HG03064 (cell line): ENCODE measurements around the gene HLCS.

Source experiments
- ATAC-seq: cut with Tn5 transposase; IDR thresholded peaks from one replicate; pipeline ENCODE4 v1.9.1; 2021; ENCODE audit warnings: low read depth; ENCODE audit not compliant: unreplicated experiment

Gene HLCS

DNA sequence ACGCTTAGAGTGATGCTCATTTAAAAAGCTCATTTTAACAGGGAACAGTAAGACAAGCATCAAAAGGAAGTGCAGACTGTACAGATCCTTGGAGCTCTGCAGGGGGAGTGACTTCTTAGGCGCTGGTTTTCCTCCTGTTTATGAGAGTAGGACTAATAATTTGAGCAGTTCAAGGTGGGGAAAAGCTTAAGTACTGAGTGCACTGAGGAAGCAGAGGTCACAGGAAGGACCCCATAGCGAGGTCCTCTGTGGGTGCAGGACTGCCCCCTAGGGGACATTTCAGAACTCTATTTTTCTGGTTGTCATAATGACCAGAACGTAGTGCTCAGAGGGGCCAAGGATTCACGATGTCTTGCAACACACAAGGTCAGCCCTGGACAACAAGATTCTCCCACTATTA, 112.1 kb downstream of the HLCS start:
- ATAC-seq, result no peak

DNA sequence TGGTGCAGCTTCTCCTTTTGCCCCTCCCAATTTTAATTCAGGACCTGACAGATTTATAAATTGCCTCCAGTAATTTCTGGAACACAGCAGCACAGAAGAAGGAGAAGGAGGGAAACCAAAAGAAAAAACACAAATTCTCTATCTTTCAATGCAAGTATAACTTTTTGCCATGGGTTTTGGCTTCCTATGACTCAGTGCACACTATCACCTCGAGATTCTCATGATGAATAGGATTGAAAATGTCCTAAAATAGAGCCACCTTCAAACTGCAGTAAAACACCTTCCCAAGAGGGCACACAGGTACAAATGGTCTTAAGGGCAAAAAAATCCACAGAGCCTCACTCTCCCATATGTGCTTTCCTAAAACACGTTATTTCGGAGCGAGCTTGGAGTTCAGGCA, 113.6 kb downstream of the HLCS start:
- ATAC-seq, result no peak

DNA sequence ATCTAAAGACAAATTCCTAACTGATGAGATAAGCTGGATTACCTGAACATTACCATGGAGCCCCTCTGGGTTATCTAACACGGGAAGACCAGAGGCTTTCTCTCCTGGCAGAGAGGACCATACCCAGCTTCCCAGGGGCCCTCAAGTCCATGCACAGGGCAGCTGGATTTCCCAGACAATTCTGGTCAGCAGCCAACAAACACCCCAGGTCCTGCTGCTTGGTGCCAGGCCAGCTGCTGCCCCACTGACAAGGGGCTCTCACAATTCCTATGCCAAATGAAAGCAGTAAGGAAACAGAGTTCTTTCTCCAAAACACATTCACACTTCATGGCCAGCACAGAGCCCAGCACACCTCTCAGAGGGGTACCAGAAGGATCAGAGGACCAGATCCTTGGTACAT, 114.2 kb downstream of the HLCS start:
- no peak for ATAC-seq

DNA sequence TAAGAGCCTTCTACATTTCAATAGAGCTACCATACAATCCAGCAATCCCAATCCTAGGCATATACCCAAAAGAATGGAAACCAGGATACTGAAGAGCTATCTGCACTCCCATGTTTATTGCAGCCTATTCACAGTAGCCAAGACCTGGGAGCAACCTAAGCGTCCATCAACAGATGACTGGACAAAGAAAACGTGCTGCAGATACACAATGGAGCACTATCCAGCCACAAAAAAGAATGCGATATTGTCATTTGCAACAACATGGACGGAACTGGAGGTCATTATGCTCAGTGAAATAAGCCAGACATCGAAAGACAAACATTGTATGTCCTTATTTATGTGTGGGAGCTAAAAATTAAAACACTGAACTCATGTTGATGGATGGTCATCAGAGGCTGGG, 115.3 kb downstream of the HLCS start:
- no peak for ATAC-seq

DNA sequence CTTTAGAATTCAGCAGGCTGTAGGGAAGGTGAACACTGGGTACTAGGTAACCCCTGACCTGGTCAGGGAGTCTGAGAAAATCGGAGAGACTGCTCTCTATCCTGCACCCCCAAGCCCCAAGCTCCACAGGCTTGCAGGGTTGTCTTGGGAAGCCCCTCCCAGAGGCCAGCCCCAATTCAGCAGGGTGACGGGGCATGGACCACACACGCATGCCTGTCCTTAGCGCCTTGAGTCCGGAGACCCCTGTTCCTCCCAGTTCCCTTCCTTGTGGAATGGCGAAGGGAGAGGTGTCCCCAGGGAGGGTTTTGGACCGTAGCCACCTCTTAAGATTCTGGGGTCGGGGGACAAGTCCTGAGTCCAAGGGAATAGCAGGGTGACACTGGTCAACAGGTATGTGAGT, 116.1 kb downstream of the HLCS start:
- ATAC-seq, result no peak

DNA sequence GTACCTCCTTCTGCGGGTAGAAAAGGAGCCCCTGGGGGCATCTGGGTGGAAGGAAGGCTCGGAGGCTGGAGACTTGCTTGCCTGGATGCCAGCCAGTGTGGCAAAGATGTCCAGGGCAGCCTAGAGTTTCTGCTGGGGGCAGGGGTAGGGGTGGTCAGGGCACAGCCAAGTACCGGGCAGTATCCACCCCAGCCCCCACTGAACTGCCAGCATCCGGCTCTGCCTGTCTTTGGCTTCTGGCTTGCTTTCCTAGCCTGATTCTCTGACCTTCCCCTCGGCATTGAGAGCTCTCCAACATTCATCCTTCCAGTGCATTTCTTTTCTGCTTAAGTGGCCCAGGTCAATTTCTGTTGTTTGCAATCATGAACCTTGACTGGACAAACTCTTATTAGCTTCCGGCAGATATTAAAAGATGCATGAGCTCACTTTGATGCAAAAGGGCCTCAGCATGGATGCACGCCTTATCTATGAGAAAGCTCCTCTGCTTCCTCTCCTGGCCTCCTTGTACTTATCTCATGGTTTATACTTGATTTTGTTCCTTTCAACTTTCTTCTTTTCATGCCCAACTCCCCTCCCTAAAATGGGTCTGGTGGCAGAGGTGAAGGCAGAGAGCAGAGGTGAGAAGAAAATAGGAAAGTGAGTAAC, 116.9 kb downstream of the HLCS start:
- ATAC-seq, result no peak

DNA sequence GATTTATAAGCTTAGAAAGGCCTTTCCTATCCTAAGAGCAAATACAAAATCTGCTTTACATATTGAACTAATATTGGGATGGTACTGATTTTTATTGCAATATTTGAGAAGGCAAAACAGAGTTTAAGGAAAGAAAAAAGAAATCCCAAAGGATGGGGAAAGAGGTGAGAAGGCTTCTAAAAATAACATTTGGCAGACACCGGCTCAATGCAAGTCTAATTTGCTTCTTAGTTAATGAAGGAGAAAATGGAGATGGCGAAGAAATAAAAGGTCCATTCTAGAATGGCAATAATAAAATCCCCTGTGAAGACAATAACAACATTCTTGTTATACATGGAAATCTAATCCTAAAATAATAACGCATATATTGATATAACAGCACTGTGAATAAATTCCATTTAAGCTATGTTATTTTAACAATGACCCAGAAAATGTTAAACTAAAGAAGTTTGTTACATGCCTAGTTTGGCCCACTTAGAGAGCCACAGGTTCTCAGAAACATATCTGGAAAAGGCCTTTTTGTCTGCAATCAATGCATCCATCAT, 117.7 kb downstream of the HLCS start:
- no peak for ATAC-seq

DNA sequence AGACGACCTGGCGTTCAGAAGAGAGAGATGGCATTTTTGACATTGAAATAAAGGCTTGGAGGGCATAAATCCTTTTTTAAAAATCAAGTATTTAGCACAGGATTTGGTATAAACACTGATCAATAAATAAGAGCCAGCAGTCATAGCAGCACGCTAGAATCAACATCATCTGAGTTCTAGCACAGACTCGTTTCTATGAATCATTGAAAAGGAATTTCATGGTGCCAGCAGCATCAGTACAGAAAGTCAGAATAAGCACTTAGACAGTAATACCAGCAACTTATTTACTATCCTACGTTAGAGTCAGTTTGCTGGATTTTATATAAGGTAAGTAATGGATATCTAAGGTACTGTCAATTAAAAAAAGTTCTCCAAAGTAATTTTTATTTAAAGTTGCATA, 119.3 kb downstream of the HLCS start:
- ATAC-seq, result no peak

DNA sequence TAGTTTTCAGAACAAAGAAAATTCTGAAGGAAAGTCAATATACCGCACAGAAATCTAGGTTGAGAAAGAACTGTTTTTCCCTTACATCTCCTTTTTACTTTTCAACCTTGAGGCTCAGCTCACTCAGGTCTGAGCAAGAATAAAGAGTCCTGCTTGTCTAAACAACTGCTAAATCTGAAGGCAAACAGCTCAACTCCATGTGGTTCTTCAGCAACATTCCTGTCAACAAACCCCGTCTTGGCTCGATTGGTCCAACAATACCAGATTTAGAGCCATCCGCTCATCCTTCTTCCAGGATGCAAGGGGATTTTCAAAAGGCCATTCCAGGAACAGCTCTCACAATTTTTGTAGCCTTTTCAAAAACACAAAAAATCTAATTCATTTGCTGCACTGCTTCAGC, 119.8 kb downstream of the HLCS start:
- no peak for ATAC-seq

DNA sequence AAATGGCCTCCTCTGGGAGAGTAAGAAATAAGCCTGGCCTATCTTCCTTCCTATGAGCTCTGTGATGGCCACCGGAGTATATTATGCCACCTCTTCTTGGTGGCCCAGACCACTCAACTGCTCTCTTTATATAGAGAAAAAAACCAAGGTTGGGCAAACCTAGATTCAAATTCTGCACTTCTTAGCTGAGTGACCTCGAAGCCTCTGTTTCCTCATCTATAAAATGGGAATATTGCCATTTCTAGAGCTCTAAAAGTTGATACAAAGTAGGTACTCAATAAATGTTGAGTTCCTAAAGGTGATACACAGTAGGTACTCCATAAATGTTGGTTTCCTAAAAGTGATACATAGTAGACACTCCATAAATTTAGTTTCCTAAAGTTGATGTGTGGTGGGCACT, 120.7 kb downstream of the HLCS start:
- ATAC-seq, result no peak

DNA sequence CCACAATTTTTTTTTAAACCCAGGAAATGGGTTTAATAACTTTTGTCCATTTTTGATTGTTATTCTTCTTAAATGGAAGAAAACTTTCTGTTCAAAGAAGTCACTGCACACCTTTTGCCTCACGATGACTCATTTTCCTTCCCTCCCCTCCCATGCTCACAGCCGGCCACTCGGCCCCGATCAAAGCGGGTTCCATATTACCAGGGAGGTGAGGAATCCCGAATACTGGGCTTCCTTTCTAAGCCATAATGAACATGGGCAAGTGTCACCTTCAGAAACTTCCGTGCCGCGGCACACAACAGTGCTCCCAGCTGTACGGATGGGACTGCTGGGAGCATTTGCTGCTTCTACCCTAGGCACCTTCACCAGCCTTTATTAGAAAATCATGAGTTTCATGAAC, 121.4 kb downstream of the HLCS start:
- no peak for ATAC-seq

DNA sequence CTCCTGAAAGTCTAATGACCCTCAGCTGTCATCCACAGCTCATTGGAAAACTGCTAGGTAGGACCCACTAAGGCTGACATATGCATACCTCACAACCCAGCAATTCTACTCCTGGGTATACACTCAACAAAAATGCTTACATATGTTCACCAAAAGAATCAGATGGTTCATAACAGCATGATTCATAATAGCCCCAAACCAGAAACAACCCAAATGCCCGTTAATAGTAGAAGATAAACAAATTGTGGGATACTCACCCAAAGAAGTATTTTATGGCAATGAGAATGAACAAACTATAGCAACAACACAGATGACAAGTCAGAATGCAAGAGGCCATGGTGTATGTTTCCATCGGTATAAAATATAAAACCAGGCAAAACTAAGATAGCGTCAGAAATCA, 124.6 kb downstream of the HLCS start:
- ATAC-seq, result no peak

DNA sequence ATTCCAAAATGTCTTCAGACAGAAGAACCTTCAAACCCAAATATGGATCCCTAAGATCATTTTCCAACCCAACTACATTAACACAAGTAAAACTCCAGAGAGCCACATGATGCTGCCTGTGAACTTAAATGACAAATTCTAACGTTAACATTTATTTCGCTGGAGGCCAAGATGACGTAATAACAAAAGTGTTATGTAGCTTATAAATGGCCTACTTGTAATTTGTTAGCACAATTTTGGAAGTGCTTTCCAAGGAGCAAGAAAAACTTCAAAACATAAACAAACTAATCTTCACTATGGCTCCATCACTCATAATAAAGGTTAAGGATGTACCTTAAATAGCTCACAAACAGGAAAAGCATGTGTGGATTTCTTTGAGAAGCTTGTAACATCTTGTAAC, 126.7 kb downstream of the HLCS start:
- ATAC-seq, result no peak

DNA sequence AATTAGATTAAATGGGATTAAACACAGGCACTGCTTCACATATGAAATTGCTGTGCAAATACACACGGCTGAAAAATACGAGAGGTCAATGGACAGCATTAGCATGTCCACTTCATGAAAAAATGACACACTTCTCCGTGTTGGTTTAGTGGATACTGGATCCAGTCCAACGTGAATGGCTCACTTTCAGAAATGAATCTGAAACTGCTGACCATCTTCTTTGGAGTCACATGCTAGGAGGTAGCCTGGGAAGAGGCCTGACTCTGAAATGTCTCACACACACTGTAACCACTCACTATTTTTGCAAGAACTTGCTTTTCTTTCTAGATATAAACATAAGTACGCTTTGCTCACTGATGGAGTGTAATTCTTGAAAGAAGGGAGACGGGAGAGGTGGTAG, 127.3 kb downstream of the HLCS start:
- ATAC-seq, result no peak

DNA sequence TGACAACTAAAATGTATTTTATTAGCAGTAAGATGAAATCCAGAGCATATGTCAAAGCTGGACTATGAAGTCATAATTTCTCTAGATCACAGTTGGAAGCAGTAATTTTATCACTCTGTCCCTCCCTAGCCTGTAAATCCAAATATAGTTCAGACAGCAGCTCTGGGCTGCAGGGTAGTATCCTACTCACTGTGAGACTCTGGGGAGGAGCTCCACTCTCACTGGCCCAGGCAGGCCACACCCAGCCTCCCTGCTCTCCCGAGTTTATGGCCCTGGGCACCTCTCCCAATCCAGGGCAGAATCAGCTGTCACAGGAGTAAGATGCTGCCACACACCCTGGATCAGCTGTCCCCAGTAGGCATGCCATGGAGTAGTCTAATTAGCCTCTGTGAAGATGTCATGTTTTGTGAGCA, 131.1 kb downstream of the HLCS start:
- ATAC-seq, result no peak

DNA sequence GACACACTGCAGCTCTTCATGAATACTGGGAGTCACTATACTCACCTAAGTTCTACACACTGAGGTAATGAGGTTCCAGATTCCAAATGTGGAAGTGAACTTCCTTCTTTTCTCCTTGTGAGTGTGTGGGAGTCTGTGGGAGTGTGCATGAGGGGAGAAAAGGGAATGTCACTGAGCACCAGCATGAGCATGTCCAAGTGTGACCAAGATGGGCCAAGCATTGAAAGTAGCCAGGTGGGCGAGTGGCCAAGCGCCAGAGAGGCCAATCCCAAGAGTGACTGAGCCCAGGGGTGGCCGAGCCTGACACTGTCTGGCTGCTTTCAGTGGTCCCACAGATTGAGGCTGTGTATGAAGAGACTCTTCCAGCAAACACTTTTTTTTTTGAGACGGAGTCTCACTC, 132.3 kb downstream of the HLCS start:
- no peak for ATAC-seq

DNA sequence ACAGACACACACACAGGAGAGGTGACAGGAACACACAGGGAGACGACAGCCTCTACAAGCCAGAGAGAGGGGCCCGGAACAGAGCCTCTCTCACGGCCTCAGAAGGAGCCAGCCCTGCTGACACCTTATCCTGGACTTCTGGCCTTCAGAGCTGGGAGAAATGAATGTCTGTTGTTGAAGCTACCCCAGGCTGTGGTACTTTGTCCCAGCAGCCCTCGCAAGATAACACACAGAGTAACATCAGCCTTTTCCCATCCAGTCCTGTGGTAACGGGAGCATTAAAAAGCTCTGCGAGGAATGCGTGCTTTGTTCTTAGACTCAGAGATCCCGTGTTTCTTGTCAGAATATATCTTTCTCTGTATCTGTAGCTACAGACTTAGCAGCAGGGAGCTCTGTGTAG, 136.4 kb downstream of the HLCS start:
- ATAC-seq, result no peak

DNA sequence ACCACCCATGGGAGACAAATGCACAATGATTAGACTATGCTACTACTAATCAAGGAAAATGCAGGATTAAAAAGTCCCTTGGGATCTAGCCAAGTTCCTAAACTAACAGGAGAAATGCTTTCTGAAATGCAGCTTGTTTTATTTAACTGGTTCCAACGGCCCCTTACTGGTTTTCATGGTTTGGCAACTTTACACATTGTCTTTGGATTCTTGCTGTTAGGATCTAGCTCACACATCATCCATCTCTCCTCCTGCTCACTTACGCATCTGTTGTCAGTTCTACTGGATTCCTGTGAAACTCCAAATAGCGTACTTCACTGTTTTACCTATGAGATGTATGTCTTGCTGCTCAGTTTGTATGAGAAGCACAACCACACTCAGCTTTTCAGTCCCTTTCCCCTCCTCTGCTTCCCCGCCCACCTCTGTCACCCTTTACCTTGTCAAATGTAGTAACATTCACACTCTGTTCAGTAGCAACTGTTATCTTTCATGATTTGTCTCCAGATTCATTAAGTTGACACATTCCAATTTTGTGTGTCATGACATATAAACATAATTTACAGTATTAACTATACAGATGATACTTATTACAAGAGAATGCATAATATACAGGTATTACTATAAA, 137.5 kb downstream of the HLCS start:
- no peak for ATAC-seq

DNA sequence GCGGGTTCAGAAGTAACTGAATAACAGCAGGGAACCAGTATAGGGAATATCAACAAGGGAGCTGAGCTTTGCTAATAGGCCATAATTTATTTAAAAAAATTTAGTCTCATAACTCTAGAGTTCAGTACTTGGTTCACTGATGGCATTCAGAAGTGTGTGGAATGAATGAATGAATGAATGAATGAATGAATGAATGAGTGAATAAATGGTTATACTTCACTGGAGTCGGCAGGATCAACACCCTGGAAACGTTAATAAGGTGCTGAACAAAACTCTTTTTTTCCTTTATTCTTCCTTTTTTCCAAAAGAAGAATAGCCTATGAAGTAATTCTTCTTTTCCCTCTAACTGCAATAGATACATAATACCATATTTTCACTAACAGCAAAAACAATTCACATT, 138.3 kb downstream of the HLCS start:
- ATAC-seq, result no peak

DNA sequence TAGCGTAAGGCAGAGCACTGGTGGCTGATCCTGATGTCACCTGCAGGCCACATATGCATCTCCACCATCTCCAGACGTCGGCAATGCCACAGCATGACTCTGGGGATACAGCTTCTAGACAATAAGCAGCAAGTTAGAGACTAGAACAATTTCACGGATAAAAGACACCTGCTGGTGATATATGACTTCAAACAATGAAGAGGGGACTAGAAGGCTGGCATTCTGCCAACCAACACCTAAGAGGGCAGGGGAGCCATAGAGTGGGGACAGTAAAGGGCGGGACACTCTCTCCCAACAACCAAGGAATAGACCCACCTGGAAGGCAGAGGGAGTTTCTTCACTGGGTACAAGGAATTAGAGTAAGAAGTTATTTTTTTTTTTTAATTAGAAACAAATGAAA, 140.8 kb downstream of the HLCS start:
- no peak for ATAC-seq

DNA sequence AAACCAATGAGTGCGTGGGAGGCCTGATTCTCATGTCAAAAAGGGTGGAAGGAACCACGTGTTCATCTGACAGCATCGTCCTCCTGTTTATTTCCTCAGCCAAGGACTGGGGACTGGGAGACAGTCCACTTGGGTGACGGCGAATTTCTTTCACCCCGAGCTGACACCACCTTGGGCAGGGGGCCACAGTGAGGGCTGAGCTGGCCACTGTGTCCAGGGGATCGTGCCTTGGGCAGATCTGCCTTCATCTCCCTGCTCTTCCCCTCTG, 145.5 kb downstream of the HLCS start:
- no peak for ATAC-seq

DNA sequence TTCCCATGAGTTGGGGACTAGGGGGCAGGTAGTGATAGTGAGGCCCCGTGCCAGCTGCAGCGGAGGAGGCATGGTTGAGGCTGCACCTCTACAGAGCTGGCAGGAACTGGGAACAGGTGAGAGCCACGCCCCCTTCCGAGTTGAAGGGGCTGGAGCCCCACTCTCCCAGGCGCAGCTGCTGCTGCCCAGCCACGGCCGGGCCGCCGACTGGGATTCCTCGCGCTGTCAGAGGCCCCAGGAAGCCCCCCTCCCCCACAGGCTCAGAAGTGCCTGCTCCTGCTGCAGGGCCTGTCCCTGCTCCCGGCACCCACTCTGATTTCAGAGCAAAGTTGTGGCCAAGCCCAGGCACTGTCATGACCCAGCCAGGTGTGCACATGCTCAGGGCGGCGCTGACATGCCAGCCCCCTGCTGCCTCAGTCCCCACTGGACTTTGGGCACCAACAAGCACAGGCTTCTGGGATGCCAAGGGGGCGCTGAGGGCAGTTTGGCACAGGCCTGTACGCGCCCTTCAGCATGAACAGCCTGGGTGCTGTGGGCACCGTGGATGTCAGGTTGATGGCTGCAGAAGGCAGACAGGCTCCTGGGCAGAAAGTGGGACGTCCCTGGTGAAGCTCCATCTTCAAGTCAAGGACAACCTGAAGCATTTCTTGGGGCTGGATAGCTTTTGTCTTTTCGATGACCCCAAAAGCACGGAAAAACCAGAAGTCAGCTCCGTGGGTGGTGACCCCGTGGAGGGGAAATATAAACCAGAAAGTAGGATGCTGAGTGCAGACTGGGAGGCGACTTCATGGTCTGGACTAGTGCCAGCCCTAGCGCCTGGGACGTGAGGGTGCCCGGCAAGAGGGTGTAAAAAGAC, 146.1 kb downstream of the HLCS start:
- no peak for ATAC-seq
